ENCODE data around the gene SERTAD4.

The SERTAD4 gene

GRCh38 chr1:210254298-210254697 lies 21.7 kb downstream of the SERTAD4 start:
- peaks cover 80% of the 10 kb centered on the region for H3K27me3 ChIP-seq

GRCh38 chr1:210257698-210258529 lies 25.3 kb downstream of the SERTAD4 start:
- H3K4me3 ChIP-seq (ENCODE audit: low read depth in 1 of 2, low read length in 1 of 2), result no peak overlapping the region
- peaks cover 56% of the 10 kb centered on the region for H3K27me3 ChIP-seq
- H3K36me3 ChIP-seq, result no peaks in the 10 kb centered on the region
- TF ChIP-seq, protein P1, sequence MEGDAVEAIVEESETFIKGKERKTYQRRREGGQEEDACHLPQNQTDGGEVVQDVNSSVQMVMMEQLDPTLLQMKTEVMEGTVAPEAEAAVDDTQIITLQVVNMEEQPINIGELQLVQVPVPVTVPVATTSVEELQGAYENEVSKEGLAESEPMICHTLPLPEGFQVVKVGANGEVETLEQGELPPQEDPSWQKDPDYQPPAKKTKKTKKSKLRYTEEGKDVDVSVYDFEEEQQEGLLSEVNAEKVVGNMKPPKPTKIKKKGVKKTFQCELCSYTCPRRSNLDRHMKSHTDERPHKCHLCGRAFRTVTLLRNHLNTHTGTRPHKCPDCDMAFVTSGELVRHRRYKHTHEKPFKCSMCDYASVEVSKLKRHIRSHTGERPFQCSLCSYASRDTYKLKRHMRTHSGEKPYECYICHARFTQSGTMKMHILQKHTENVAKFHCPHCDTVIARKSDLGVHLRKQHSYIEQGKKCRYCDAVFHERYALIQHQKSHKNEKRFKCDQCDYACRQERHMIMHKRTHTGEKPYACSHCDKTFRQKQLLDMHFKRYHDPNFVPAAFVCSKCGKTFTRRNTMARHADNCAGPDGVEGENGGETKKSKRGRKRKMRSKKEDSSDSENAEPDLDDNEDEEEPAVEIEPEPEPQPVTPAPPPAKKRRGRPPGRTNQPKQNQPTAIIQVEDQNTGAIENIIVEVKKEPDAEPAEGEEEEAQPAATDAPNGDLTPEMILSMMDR (IDR thresholded peaks at IDR 0.05), result no peak
- H3K9me3 ChIP-seq, result no peaks in the 10 kb centered on the region
- H3K4me1 ChIP-seq (ENCODE audit: control insufficient read depth in 1 of 2, insufficient read depth in 1 of 2, low read depth in 1 of 2, low read length in 1 of 2), result no peaks in the 10 kb centered on the region
- H3K27ac ChIP-seq, result no peak overlapping the region

More at GRCh38 chr1:210254298-210254697, 21.7 kb downstream of the SERTAD4 start:
- TF ChIP-seq, protein P1 (IDR thresholded peaks at IDR 0.05), result no peak
- no peak overlapping the region for H3K4me3 ChIP-seq (ENCODE audit: low read depth in 1 of 2, low read length in 1 of 2)
- no peak overlapping the region for H3K27ac ChIP-seq
- peaks cover 0 to 7% of the 10 kb centered on the region in 2 experiments for H3K4me1 ChIP-seq (ENCODE audit: control insufficient read depth in 1 of 2, insufficient read depth in 1 of 2, low read depth in 1 of 2, low read length in 1 of 2)
- no peaks in the 10 kb centered on the region for H3K9me3 ChIP-seq
- H3K36me3 ChIP-seq, result no peaks in the 10 kb centered on the region

- Histone ChIP-seq H3K9me3 (no peaks in the 10 kb centered on the region), H3K36me3 (no peaks in the 10 kb centered on the region), H3K27me3 (peaks cover 40% of the 10 kb centered on the region), H3K4me3 (ENCODE audit: low read depth in 1 of 2, low read length in 1 of 2) (no peak overlapping the region), H3K27ac (no peak overlapping the region), H3K4me1 (ENCODE audit: control insufficient read depth in 1 of 2, insufficient read depth in 1 of 2, low read depth in 1 of 2, low read length in 1 of 2) (no peaks in the 10 kb centered on the region)
- TF ChIP-seq, protein P1 (IDR thresholded peaks at IDR 0.05), result no peak
Observed at GRCh38 chr1:210259561-210259960, 27.0 kb downstream of the SERTAD4 start.

- Histone ChIP-seq H3K27ac (no peak overlapping the region), H3K9me3 (no peaks in the 10 kb centered on the region), H3K4me1 (ENCODE audit: control insufficient read depth in 1 of 2, insufficient read depth in 1 of 2, low read depth in 1 of 2, low read length in 1 of 2) (no peaks in the 10 kb centered on the region), H3K27me3 (peaks cover 35% of the 10 kb centered on the region), H3K4me3 (ENCODE audit: low read depth in 1 of 2, low read length in 1 of 2) (no peak overlapping the region), H3K36me3 (no peaks in the 10 kb centered on the region)
- TF ChIP-seq, protein P1 (IDR thresholded peaks at IDR 0.05), result no peak
Observed at GRCh38 chr1:210260096-210260495, 27.5 kb downstream of the SERTAD4 start.

GRCh38 chr1:210262167-210262896 lies 29.7 kb downstream of the SERTAD4 start:
- H3K4me3 ChIP-seq (ENCODE audit: low read depth in 1 of 2, low read length in 1 of 2), result no peak overlapping the region
- H3K27ac ChIP-seq, result no peak overlapping the region
- no peaks in the 10 kb centered on the region for H3K36me3 ChIP-seq
- H3K4me1 ChIP-seq (ENCODE audit: control insufficient read depth in 1 of 2, insufficient read depth in 1 of 2, low read depth in 1 of 2, low read length in 1 of 2), result no peaks in the 10 kb centered on the region
- peaks cover 19% of the 10 kb centered on the region for H3K27me3 ChIP-seq
- TF ChIP-seq, protein P1 (IDR thresholded peaks at IDR 0.05), result no peak
- H3K9me3 ChIP-seq, result no peaks in the 10 kb centered on the region
